Activated CD4-positive, alpha-beta T cell treated with anti-CD3 and anti-CD28 coated beads, Interleukin-2, amount 10 ng/mL, durations not matched to agents 24 days and 14 days (primary cell): ENCODE data around the gene TMEM203. TPM values are rescaled to one million over a fixed set of nuclear protein-coding genes. Genes with fewer than 3 reads are reported as not detected.
A peak's percentile ranks its signal among the peaks of the same experiment; 100 is the strongest.
"Not testable (repeated sequence)": the region's sequence is repeated elsewhere in the genome, so short reads cannot be mapped to it uniquely, and the experiment has no call there.

Source experiments
- DNase-seq: peaks from one replicate; pipeline ENCODE4 v3.0.0; 2022
- H3K27ac Mint-ChIP-seq: one replicate; pipeline ENCODE4 v1.8.0; 2022; ENCODE audit warnings: mild to moderate bottlenecking, mixed read lengths
- H3K27me3 Mint-ChIP-seq: one replicate; pipeline ENCODE4 v1.8.0; 2022; ENCODE audit warnings: mixed read lengths
- H3K36me3 Mint-ChIP-seq: one replicate; pipeline ENCODE4 v1.8.0; 2022; ENCODE audit warnings: low read depth, mild to moderate bottlenecking, mixed read lengths
- H3K4me1 Mint-ChIP-seq: one replicate; pipeline ENCODE4 v1.8.0; 2021; ENCODE audit warnings: mixed read lengths
- H3K4me3 Mint-ChIP-seq: one replicate; pipeline ENCODE4 v1.8.0; 2022; ENCODE audit warnings: mild to moderate bottlenecking, moderate library complexity, mixed read lengths
- H3K9me3 Mint-ChIP-seq: one replicate; pipeline ENCODE4 v1.8.0; 2021; ENCODE audit warnings: mixed read lengths
- intact Hi-C: fragments of 100-400 bp; cut with micrococcal nuclease; formaldehyde crosslinking; loops from one replicate; pipeline ENCODE4 v1.15.1; 2023
- total RNA-seq: library from RNA; stranded (reverse); gene quantifications from 2 replicates; pipeline ENCODE4 v1.2.3, GENCODE V29; 2022

The TMEM203 gene
- total RNA-seq, 1 donor from 2014 or later, result 38.8 TPM

- Mint-ChIP-seq H3K27ac (no peak overlapping the region), H3K4me3 (no peak overlapping the region)
These were observed 39.3 kb upstream of the TMEM203 start for GRCh38 chr9:137244486-137245449.

GRCh38 chr9:137243626-137244485 is 38.4 kb upstream of the TMEM203 start:
- intact Hi-C loops, result loop anchor here (5.0 kb wide), 1 partner anchor 42 kb away; the partner anchor contains the start of gene TPRN
- peak overlapping the region; percentile 11 for H3K27ac Mint-ChIP-seq
- H3K27me3 Mint-ChIP-seq, result peaks cover 2% of the 10 kb centered on the region
- H3K9me3 Mint-ChIP-seq, result no peaks in the 10 kb centered on the region
- peaks cover 28% of the 10 kb centered on the region for H3K36me3 Mint-ChIP-seq
- DNase-seq, result peak; percentile 73
- peaks cover 15% of the 10 kb centered on the region for H3K4me1 Mint-ChIP-seq
- no peak overlapping the region for H3K4me3 Mint-ChIP-seq

More at GRCh38 chr9:137244486-137245449, 39.3 kb upstream of the TMEM203 start:
- Mint-ChIP-seq H3K9me3 (no peaks in the 10 kb centered on the region), H3K4me1 (peaks cover 12% of the 10 kb centered on the region), H3K36me3 (peaks cover 26% of the 10 kb centered on the region), H3K27me3 (peaks cover 2% of the 10 kb centered on the region)
- intact Hi-C loops, result loop anchor here (5.0 kb wide), 1 partner anchor 42 kb away; the partner anchor contains the start of gene TPRN
- DNase-seq, result peak; percentile 69

- Mint-ChIP-seq H3K36me3 (peaks cover 28% of the 10 kb centered on the region), H3K4me1 (peaks cover 17% of the 10 kb centered on the region), H3K27ac (peak overlapping the region; percentile 76), H3K4me3 (peak overlapping the region; percentile 86)
- not testable (repeated sequence) for DNase-seq, H3K27me3 Mint-ChIP-seq, H3K9me3 Mint-ChIP-seq
- intact Hi-C loops, result loop anchor here (5.0 kb wide), 1 partner anchor 41 kb away; the partner anchor contains the start of gene TPRN
These were observed 37.8 kb upstream of the TMEM203 start for GRCh38 chr9:137243266-137243625.

- Mint-ChIP-seq H3K27ac (peak overlapping the region; percentile 83), H3K9me3 (no peaks in the 10 kb centered on the region), H3K27me3 (peaks cover 2% of the 10 kb centered on the region), H3K4me1 (peaks cover 19% of the 10 kb centered on the region), H3K4me3 (peak overlapping the region; percentile 86), H3K36me3 (peaks cover 28% of the 10 kb centered on the region)
- peak; percentile 78 for DNase-seq
- intact Hi-C loops, result loop anchor here (5.0 kb wide), 1 partner anchor 40 kb away; the partner anchor contains the start of gene TPRN
These were observed 37.1 kb upstream of the TMEM203 start for GRCh38 chr9:137242269-137243203.

- H3K4me1 Mint-ChIP-seq, result peaks cover 19% of the 10 kb centered on the region
- H3K27me3 Mint-ChIP-seq, result peaks cover 2% of the 10 kb centered on the region
- intact Hi-C loops, result loop anchor here (1.0 to 5.0 kb wide), 4 partner anchors 14 to 113 kb away; partner anchors contain the start of genes NELFB and TPRN
- DNase-seq, result peak; percentile 90
- H3K27ac Mint-ChIP-seq, result peak overlapping the region; percentile 83
- H3K36me3 Mint-ChIP-seq, result peaks cover 28% of the 10 kb centered on the region
- H3K4me3 Mint-ChIP-seq, result peak overlapping the region; percentile 90
- H3K9me3 Mint-ChIP-seq, result no peaks in the 10 kb centered on the region
These were observed 36.2 kb upstream of the TMEM203 start for GRCh38 chr9:137241490-137242268.

GRCh38 chr9:137240841-137241489 is 35.5 kb upstream of the TMEM203 start, which contains the start of gene TUBB4B:
Gene TUBB4B, plus strand, starts transcription at chr9:137241287. Its CDS starts 74 bp downstream, at chr9:137241361.
- H3K9me3 Mint-ChIP-seq, result no peaks in the 10 kb centered on the region
- intact Hi-C loops, result loop anchor here (1.0 to 5.0 kb wide), 4 partner anchors 14 to 112 kb away; partner anchors contain the start of genes NELFB and TPRN
- peaks cover 2% of the 10 kb centered on the region for H3K27me3 Mint-ChIP-seq
- peak; percentile 99 for DNase-seq
- peaks cover 19% of the 10 kb centered on the region for H3K4me1 Mint-ChIP-seq
- H3K36me3 Mint-ChIP-seq, result peaks cover 28% of the 10 kb centered on the region
- peak within 1 kb of the TSS; percentile 90 for H3K4me3 Mint-ChIP-seq
- H3K27ac Mint-ChIP-seq, result peak within 1 kb of the TSS; percentile 95

GRCh38 chr9:137240318-137240840 is 34.9 kb upstream of the TMEM203 start:
- Mint-ChIP-seq H3K27ac (peak overlapping the region; percentile 53), H3K27me3 (peaks cover 2% of the 10 kb centered on the region), H3K9me3 (no peaks in the 10 kb centered on the region), H3K36me3 (peaks cover 28% of the 10 kb centered on the region), H3K4me3 (peak overlapping the region; percentile 90), H3K4me1 (peaks cover 19% of the 10 kb centered on the region)
- intact Hi-C loops, result loop anchor here (2.0 to 5.0 kb wide), 2 partner anchors 38 to 112 kb away; partner anchors contain the start of gene TPRN
- peak; percentile 93 for DNase-seq

GRCh38 chr9:137239541-137240200 is 34.2 kb upstream of the TMEM203 start:
- not testable (repeated sequence) for H3K27me3 Mint-ChIP-seq, DNase-seq, H3K9me3 Mint-ChIP-seq
- peak overlapping the region; percentile 53 for H3K27ac Mint-ChIP-seq
- H3K4me1 Mint-ChIP-seq, result peaks cover 19% of the 10 kb centered on the region
- intact Hi-C loops, result loop anchor here (2.0 to 5.0 kb wide), 2 partner anchors 37 to 111 kb away; partner anchors contain the start of gene TPRN
- peaks cover 28% of the 10 kb centered on the region for H3K36me3 Mint-ChIP-seq
- peak overlapping the region; percentile 90 for H3K4me3 Mint-ChIP-seq

GRCh38 chr9:137237759-137238726 is 32.6 kb upstream of the TMEM203 start:
- peaks cover 20% of the 10 kb centered on the region for H3K36me3 Mint-ChIP-seq
- peaks cover 17% of the 10 kb centered on the region for H3K4me1 Mint-ChIP-seq
- intact Hi-C loops, result loop anchor here (2.0 kb wide), 1 partner anchor 49 kb away; the partner anchor contains the start of genes ANAPC2 and SSNA1
- peaks cover 3% of the 10 kb centered on the region for H3K27me3 Mint-ChIP-seq
- no peak for DNase-seq
- no peak overlapping the region for H3K27ac Mint-ChIP-seq
- peak overlapping the region; percentile 15 for H3K4me3 Mint-ChIP-seq
- no peaks in the 10 kb centered on the region for H3K9me3 Mint-ChIP-seq

- H3K27me3 Mint-ChIP-seq, result peaks cover 3% of the 10 kb centered on the region
- peaks cover 7% of the 10 kb centered on the region for H3K4me1 Mint-ChIP-seq
- H3K36me3 Mint-ChIP-seq, result peaks cover 9% of the 10 kb centered on the region
- H3K4me3 Mint-ChIP-seq, result no peak overlapping the region
- no peak for DNase-seq
- intact Hi-C loops, result loop anchor here (2.0 kb wide), 1 partner anchor 48 kb away; the partner anchor contains the start of genes ANAPC2 and SSNA1
- no peaks in the 10 kb centered on the region for H3K9me3 Mint-ChIP-seq
- H3K27ac Mint-ChIP-seq, result no peak overlapping the region
These were observed 31.5 kb upstream of the TMEM203 start for GRCh38 chr9:137236936-137237421.
